H1 (cell line): ENCODE data around the gene SKAP1. TPM values are rescaled to one million over a fixed set of nuclear protein-coding genes. Genes with fewer than 3 reads are reported as not detected.

Experiments
- CTCF ChIA-PET: fragments of 300-600 bp; sonication (Branson Sonifier 250); formaldehyde crosslinking; loops from one replicate; lab custom pipeline; 2021; ENCODE audit not compliant: partially characterized antibody; lab: Charles Lee
- POLR2A ChIA-PET: fragments of 300-600 bp; sonication (Branson Sonifier 250); formaldehyde crosslinking; loops from one replicate; lab custom pipeline; 2021; ENCODE audit warnings: inconsistent platforms; ENCODE audit not compliant: partially characterized antibody; lab: Charles Lee
- DNase-seq, 2 experiments: peaks; one replicate each; pipeline versions ENCODE4 v3.0.0 to v3.0.0-alpha.2; 2010 to 2022; ENCODE audit warnings: low spot score in 2 of 2, low read depth in 1 of 2, mixed read lengths in 1 of 2
- FAIRE-seq: peaks from 2 replicates; lab custom pipeline; 2011; peaks lifted over from hg19 to GRCh38; lab: Jason Lieb, UNC
- H2AFZ ChIP-seq: 2 replicates; pipeline ENCODE4 v1.8.1; 2012; ENCODE audit warnings: low read length, inconsistent platforms
- H2AK5ac ChIP-seq: 2 replicates; pipeline ENCODE4 v1.6.1; 2013; ENCODE audit warnings: low read depth, low read length
- H2BK120ac ChIP-seq: replicated peaks from 2 replicates; pipeline ENCODE3; 2013; ENCODE audit warnings: low read depth, low read length, inconsistent platforms
- H2BK12ac ChIP-seq: 2 replicates; pipeline ENCODE4 v1.6.1; 2013; ENCODE audit warnings: low read depth, low read length
- H2BK15ac ChIP-seq: 2 replicates; pipeline ENCODE4 v1.6.1; 2013; ENCODE audit warnings: low read length
- H2BK20ac ChIP-seq: 2 replicates; pipeline ENCODE4 v1.6.1; 2013; ENCODE audit warnings: low read length
- H2BK5ac ChIP-seq: 2 replicates; pipeline ENCODE4 v1.6.1; 2013; ENCODE audit warnings: low read depth, low read length
- H3K14ac ChIP-seq: 2 replicates; pipeline ENCODE4 v1.6.1; 2013; ENCODE audit warnings: inconsistent platforms; ENCODE audit not compliant: insufficient read length
- H3K18ac ChIP-seq: 2 replicates; pipeline ENCODE4 v1.6.1; 2013; ENCODE audit warnings: low read length; ENCODE audit errors: extremely low read depth
- H3K23ac ChIP-seq: 2 replicates; pipeline ENCODE4 v1.6.1; 2013; ENCODE audit warnings: inconsistent platforms; ENCODE audit not compliant: insufficient read length
- H3K23me2 ChIP-seq: 2 replicates; pipeline ENCODE4 v1.6.1; 2013; ENCODE audit warnings: low read depth, low read length
- H3K27ac ChIP-seq: 2 replicates; pipeline ENCODE4 v1.6.1; 2011; ENCODE audit warnings: low read depth, low read length, inconsistent platforms
- H3K27me3 ChIP-seq, 4 experiments: replicated peaks in 1 of 4; 1 replicate in 1 of 4; 2 replicates in 3 of 4; pipeline versions ENCODE4 v1.6.1 to v1.8.1; 2011 to 2013; ENCODE audit warnings: low read length in 3 of 4, mild to moderate bottlenecking in 3 of 4, inconsistent platforms in 2 of 4, mixed read lengths in 2 of 4, moderate library complexity in 1 of 4; ENCODE audit not compliant: control insufficient read depth in 3 of 4, insufficient read depth in 3 of 4; ENCODE audit errors: extremely low read depth in 1 of 4
- H3K36me3 ChIP-seq, 4 experiments: 2 replicates each; pipeline versions ENCODE4 v1.6.1 to v1.8.1; 2011 to 2013; ENCODE audit warnings: mild to moderate bottlenecking in 4 of 4, low read length in 3 of 4, moderate library complexity in 2 of 4, control low read depth in 1 of 4, inconsistent platforms in 1 of 4; ENCODE audit not compliant: insufficient read depth in 4 of 4, control insufficient read depth in 2 of 4
- H3K4ac ChIP-seq: replicated peaks from 2 replicates; pipeline ENCODE3; 2013; ENCODE audit warnings: low read length, low read depth, mixed read lengths, inconsistent platforms; ENCODE audit not compliant: insufficient read length
- H3K4me1 ChIP-seq, 4 experiments: replicated peaks in 1 of 4; 1 replicate in 1 of 4; 2 replicates in 3 of 4; pipeline versions ENCODE4 v1.6.1 to v1.8.1; 2011 to 2013; ENCODE audit warnings: low read length in 3 of 4, inconsistent platforms in 2 of 4, mixed read lengths in 1 of 4; ENCODE audit not compliant: insufficient read depth in 4 of 4, control insufficient read depth in 3 of 4
- H3K4me2 ChIP-seq, 2 experiments: 2 replicates each; pipeline versions ENCODE4 v1.6.1 to v1.8.1; 2011 to 2013; ENCODE audit warnings: low read depth in 2 of 2, low read length in 2 of 2, control low read depth in 1 of 2, inconsistent platforms in 1 of 2, mild to moderate bottlenecking in 1 of 2; ENCODE audit not compliant: insufficient read depth in 1 of 2
- H3K4me3 ChIP-seq, 4 experiments: fragments of 200-600, 300-600 bp in 1 of 4; sonication (generic), shearing (Covaris generic), sonication (Bioruptor Twin) in 1 of 4; 2 replicates each; pipeline versions ENCODE4 v1.5.1 to v1.8.1; 2011 to 2016; ENCODE audit warnings: low read length in 4 of 4, low read depth in 3 of 4, control low read depth in 2 of 4, inconsistent platforms in 2 of 4, mild to moderate bottlenecking in 2 of 4, mixed read lengths in 1 of 4, moderate library complexity in 1 of 4; ENCODE audit not compliant: insufficient read depth in 2 of 4; ENCODE audit errors: extremely low read depth in 1 of 4
- H3K56ac ChIP-seq: replicated peaks from 2 replicates; pipeline ENCODE3; 2013; ENCODE audit warnings: low read depth, mild to moderate bottlenecking, mixed read lengths, low read length, inconsistent platforms; ENCODE audit not compliant: insufficient read length
- H3K79me1 ChIP-seq: 2 replicates; pipeline ENCODE4 v1.6.1; 2013; ENCODE audit warnings: low read depth, low read length, control low read depth
- H3K79me2 ChIP-seq, 2 experiments: 2 replicates each; pipeline versions ENCODE4 v1.6.1 to v1.8.1; 2012 to 2013; ENCODE audit warnings: low read length in 2 of 2, mild to moderate bottlenecking in 2 of 2, inconsistent platforms in 1 of 2; ENCODE audit not compliant: insufficient read depth in 2 of 2, control insufficient read depth in 1 of 2
- H3K9ac ChIP-seq, 4 experiments: replicated peaks in 1 of 4; 1 replicate in 1 of 4; 2 replicates in 3 of 4; pipeline versions ENCODE4 v1.6.1 to v1.8.1; 2011 to 2013; ENCODE audit warnings: low read depth in 3 of 4, low read length in 3 of 4, control low read depth in 2 of 4, mild to moderate bottlenecking in 2 of 4, moderate library complexity in 2 of 4, inconsistent platforms in 1 of 4; ENCODE audit errors: extremely low read depth in 1 of 4
- H3K9me3 ChIP-seq, 2 experiments: 2 replicates each; pipeline versions ENCODE4 v1.6.1 to v1.8.1; 2012 to 2013; ENCODE audit warnings: mild to moderate bottlenecking in 2 of 2, moderate library complexity in 2 of 2, control low read depth in 1 of 2, inconsistent platforms in 1 of 2, low read depth in 1 of 2, low read length in 1 of 2, mixed read lengths in 1 of 2; ENCODE audit not compliant: insufficient read depth in 2 of 2
- H4K20me1 ChIP-seq, 2 experiments: replicated peaks in 1 of 2; 2 replicates each; pipeline versions ENCODE3 to v1.8.1; 2011 to 2013; ENCODE audit warnings: inconsistent platforms in 2 of 2, low read length in 2 of 2, mild to moderate bottlenecking in 1 of 2; ENCODE audit not compliant: insufficient read depth in 2 of 2, control insufficient read depth in 1 of 2
- H4K5ac ChIP-seq: 2 replicates; pipeline ENCODE4 v1.6.1; 2013; ENCODE audit warnings: low read length, low read depth, mixed read lengths, inconsistent platforms; ENCODE audit not compliant: insufficient read length
- H4K8ac ChIP-seq: 2 replicates; pipeline ENCODE4 v1.8.0; 2013; ENCODE audit warnings: mild to moderate bottlenecking, moderate library complexity, low read length, inconsistent platforms; ENCODE audit not compliant: insufficient read depth; ENCODE audit errors: extremely low read depth
- H4K91ac ChIP-seq: replicated peaks from 2 replicates; pipeline ENCODE3; 2013; ENCODE audit warnings: low read length, mixed read lengths, inconsistent platforms; ENCODE audit not compliant: insufficient read length
- KDM4A ChIP-seq: IDR thresholded peaks from one replicate; pipeline ENCODE4 v1.7.1; 2012; ENCODE audit warnings: low read depth, mild to moderate bottlenecking, moderate library complexity, low read length, inconsistent platforms; ENCODE audit not compliant: severe bottlenecking
- RAD21 ChIP-seq, 2 experiments: IDR thresholded peaks in 1 of 2; conservative IDR thresholded peaks in 1 of 2; 2 replicates each; pipeline ENCODE4 v1.6.1; 2011; ENCODE audit warnings: low read depth in 2 of 2, low read length in 2 of 2, improper control_type of control experiment in 1 of 2, inconsistent platforms in 1 of 2, mild to moderate bottlenecking in 1 of 2, moderate library complexity in 1 of 2
- SIX5 ChIP-seq: IDR thresholded peaks from 2 replicates; pipeline ENCODE4 v1.6.1; 2011; ENCODE audit warnings: mild to moderate bottlenecking, low read depth, low read length
- TBP ChIP-seq: IDR thresholded peaks from 2 replicates; pipeline ENCODE4 v1.6.1; 2011; ENCODE audit warnings: low read depth, low read length, improper control_type of control experiment
- WGBS, 2 experiments: shearing (Covaris generic) in 1 of 2; methylation state at CpG; one replicate each; pipeline versions ENCODE4 v1.1.6 to v1.1.7; 2013 to 2015; ENCODE audit warnings: low lambda C conversion rate in 2 of 2, mixed read lengths in 2 of 2, inconsistent platforms in 1 of 2, low coverage in 1 of 2, missing lambda C conversion rate in 1 of 2; ENCODE audit not compliant: insufficient replicate concordance in 2 of 2, insufficient coverage in 1 of 2, insufficient read length in 1 of 2; ENCODE audit errors: extremely low coverage in 1 of 2, missing lambda C conversion rate in 1 of 2; 5-methylcytosine and 5-hydroxymethylcytosine counted together
- polyA plus RNA-seq, 7 experiments: library from polyadenylated mRNA; depleted of rRNA in 3 of 7; stranded (reverse) in 5 of 7; unstranded in 2 of 7; fragments of >200 nt in 5 of 7; fragments of 200-250 nt in 2 of 7; gene quantifications; 1 replicate in 5 of 7; 2 replicates in 1 of 7; 4 replicates in 1 of 7; pipeline versions ENCODE4 v1.2.1 to v1.2.3, GENCODE V29; 2011 to 2013; ENCODE audit warnings: missing spikeins in 2 of 7, mixed read lengths in 2 of 7
- total RNA-seq: library from RNA; stranded (reverse); fragmentation: NEBNext Ultra II Directional; extraction: Animal tissue kit (Norgen Biotek cat#: 25700); gene quantifications from 2 replicates; pipeline ENCODE4 v1.2.1, GENCODE V29; 2021
- TF ChIP-seq, protein P1 (sequence below), 3 experiments: IDR thresholded peaks; 1 replicate in 2 of 3; 2 replicates in 1 of 3; pipeline versions ENCODE4 v1.5.1 to v1.6.1; 2011; ENCODE audit warnings: low read length in 3 of 3, mild to moderate bottlenecking in 3 of 3, inconsistent platforms in 2 of 3, low read depth in 1 of 3, moderate library complexity in 1 of 3; ENCODE audit not compliant: insufficient read depth in 1 of 3; ENCODE audit errors: control extremely low read depth in 1 of 3

Gene SKAP1
- total and polyA plus RNA-seq, 2 of the 8 experiments (the other 6 are each of a cell fraction or from before 2014, with no cell fraction given), result not detected

GRCh38 chr17:48228720-48229119 lies 201.3 kb downstream of the SKAP1 start:
- Histone ChIP-seq H3K18ac (no peak overlapping the region), H3K79me1 (no peaks in the 10 kb centered on the region), H3K9ac (no peak overlapping the region), H3K4ac (no peak overlapping the region), H2BK12ac (no peak overlapping the region), H4K91ac (no peak overlapping the region), H4K20me1 (no peaks in the 10 kb centered on the region), H3K27ac (no peak overlapping the region), H4K8ac (no peak overlapping the region), H3K23me2 (no peaks in the 10 kb centered on the region), H2AFZ (no peak overlapping the region), H3K4me1 (peaks cover 0 to 7% (median 3%) of the 10 kb centered on the region in 4 experiments; a peak in 3 of 7 replicates), H3K27me3 (peaks cover 0 to 2% (median 0%) of the 10 kb centered on the region in 4 experiments; a peak in 1 of 7 replicates), H2BK15ac (no peak overlapping the region), H2BK5ac (no peak overlapping the region), H3K4me3 (no peak overlapping the region), H4K5ac (no peak overlapping the region), H3K56ac (no peak overlapping the region), H2AK5ac (no peak overlapping the region), H3K79me2 (no peaks in the 10 kb centered on the region), H3K23ac (no peak overlapping the region), H2BK120ac (no peak overlapping the region), H3K4me2 (no peak overlapping the region), H3K36me3 (no peaks in the 10 kb centered on the region), H2BK20ac (no peak overlapping the region), H3K14ac (no peak overlapping the region), H3K9me3 (no peaks in the 10 kb centered on the region)
- TF ChIP-seq TBP, result no peak
- TF ChIP-seq RAD21 (IDR thresholded peaks at IDR 0.05 in 1 of 2, conservative IDR thresholded peaks at IDR 0.05 in 1 of 2; ENCODE audit: low read depth in 2 of 2, low read length in 2 of 2), result peak; percentile 30 to 54; a peak in 3 of 4 replicates
- TF ChIP-seq, protein P1, sequence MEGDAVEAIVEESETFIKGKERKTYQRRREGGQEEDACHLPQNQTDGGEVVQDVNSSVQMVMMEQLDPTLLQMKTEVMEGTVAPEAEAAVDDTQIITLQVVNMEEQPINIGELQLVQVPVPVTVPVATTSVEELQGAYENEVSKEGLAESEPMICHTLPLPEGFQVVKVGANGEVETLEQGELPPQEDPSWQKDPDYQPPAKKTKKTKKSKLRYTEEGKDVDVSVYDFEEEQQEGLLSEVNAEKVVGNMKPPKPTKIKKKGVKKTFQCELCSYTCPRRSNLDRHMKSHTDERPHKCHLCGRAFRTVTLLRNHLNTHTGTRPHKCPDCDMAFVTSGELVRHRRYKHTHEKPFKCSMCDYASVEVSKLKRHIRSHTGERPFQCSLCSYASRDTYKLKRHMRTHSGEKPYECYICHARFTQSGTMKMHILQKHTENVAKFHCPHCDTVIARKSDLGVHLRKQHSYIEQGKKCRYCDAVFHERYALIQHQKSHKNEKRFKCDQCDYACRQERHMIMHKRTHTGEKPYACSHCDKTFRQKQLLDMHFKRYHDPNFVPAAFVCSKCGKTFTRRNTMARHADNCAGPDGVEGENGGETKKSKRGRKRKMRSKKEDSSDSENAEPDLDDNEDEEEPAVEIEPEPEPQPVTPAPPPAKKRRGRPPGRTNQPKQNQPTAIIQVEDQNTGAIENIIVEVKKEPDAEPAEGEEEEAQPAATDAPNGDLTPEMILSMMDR (IDR thresholded peaks at IDR 0.05; ENCODE audit: control extremely low read depth in 1 of 3, insufficient read depth in 1 of 3, low read depth in 1 of 3, low read length in 3 of 3), result peak; percentile 73 to 90 (median 75)
- TF ChIP-seq KDM4A, result no peak
- no peak for TF ChIP-seq SIX5
- peak; percentile 68 for FAIRE-seq
- CTCF ChIA-PET, result interaction anchor here (0.5 to 5.9 kb wide), 43 partner anchors 8 to 364 kb away, joined by 3 to 61 read pairs (median 4); partner anchors contain the start of gene HOXB5
- POLR2A ChIA-PET, result interaction anchor here (1.1 kb wide), 1 partner anchor 12 kb away, joined by 3 read pairs; no protein-coding TSS in a partner anchor
- peak; percentile 9 to 60 for DNase-seq
- 56% methylated on average over 1 of the region's 1 CpG; no CpG with 5 or more reads in 1 of the 2 experiments for WGBS, 2 experiments
